NCI-H748 (cell line): Measurements from ENCODE around the gene LYSMD4.

Source experiments
- DNase-seq: peaks from one replicate; lab custom pipeline; 2025; ENCODE audit not compliant: unreplicated experiment; lab: John Stamatoyannopoulos, UW

LYSMD4 gene

GRCh38 chr15:99706557-99707303 lies 26.5 kb downstream of the LYSMD4 start:
- DNase-seq: no peak

- peak; percentile 69 for DNase-seq
Observed at GRCh38 chr15:99704444-99704838, 28.8 kb downstream of the LYSMD4 start.

GRCh38 chr15:99703603-99704443 lies 29.4 kb downstream of the LYSMD4 start:
- peak; percentile 33 for DNase-seq

- no peak for DNase-seq
Observed at GRCh38 chr15:99702895-99703602, 30.2 kb downstream of the LYSMD4 start.

DNA sequence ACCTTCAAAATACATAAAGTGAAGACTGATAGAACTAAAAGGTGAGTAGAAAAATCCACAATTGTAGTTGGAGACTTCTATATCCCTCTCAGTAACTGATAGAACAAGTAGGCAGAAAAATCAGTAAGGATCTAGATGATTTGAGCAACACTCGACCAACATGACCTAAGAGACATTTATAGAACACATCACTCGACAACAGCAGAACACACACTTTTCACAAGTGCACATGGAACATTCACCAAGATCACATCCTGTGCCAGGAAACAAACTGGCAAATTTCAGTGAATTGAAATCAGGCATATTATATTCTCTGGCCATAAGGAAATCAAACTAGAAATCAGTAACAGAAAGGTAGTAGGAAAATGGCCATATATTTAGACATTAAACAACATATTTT lies 37.1 kb downstream of the LYSMD4 start:
- no peak for DNase-seq

- DNase-seq: no peak
Observed at GRCh38 chr15:99692825-99693224, 40.4 kb downstream of the LYSMD4 start.

GRCh38 chr15:99686290-99686689 lies 46.9 kb downstream of the LYSMD4 start:
- DNase-seq: no peak

- no peak for DNase-seq
Observed at GRCh38 chr15:99683000-99683670, 50.1 kb downstream of the LYSMD4 start.

DNA sequence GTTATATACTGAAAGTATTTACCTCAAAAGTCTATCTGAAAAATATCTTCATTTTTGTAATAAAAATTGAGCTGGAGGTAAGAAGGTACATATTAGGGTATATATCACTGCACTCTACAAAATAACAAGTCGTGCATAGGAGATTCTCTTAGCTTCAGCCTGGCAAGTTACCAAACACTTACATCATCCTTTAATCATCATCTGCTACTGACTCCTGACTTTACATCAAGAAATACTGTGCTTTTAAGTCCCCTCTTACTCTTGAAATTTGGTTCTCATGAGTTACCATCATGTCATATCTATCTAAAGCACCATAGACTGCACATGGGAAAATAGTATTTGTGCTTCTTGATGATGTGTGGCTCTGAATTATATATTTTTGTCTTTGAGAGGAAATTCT lies 50.8 kb downstream of the LYSMD4 start:
- DNase-seq: no peak

DNA sequence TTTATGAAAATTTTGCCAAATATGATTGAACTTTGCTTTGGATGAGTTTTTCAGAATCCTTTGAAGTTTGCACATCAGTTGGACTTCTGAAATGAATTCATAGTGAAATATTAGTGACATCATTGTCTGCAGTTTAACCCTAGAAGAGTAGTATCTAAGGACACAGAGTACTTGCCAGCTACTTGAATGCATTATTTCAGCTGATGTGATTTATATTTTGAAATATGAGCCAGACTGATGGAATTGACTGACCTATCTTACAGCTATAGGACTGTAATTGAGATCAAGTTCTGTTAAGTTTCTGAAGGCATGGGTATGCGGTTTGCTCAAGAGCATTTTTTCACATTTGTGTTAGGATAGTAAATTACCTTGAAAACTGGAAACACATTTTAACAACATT lies 51.2 kb downstream of the LYSMD4 start:
- no peak for DNase-seq

GRCh38 chr15:99680276-99680675 lies 53.0 kb downstream of the LYSMD4 start:
- no peak for DNase-seq

- DNase-seq: no peak
Observed at GRCh38 chr15:99677540-99678134, 55.6 kb downstream of the LYSMD4 start.
